NCI-H2196 (cell line): ENCODE measurements around the gene ANKRD27.

Experiments
- DNase-seq: peaks from one replicate; lab custom pipeline; 2025; ENCODE audit not compliant: unreplicated experiment; lab: John Stamatoyannopoulos, UW

The ANKRD27 gene

GRCh38 chr19:32563761-32564160 is 111.2 kb downstream of the ANKRD27 start:
- no peak for DNase-seq

- no peak for DNase-seq
These were observed 116.3 kb downstream of the ANKRD27 start for GRCh38 chr19:32558607-32559228.

- no peak for DNase-seq
These were observed 119.2 kb downstream of the ANKRD27 start for GRCh38 chr19:32555786-32556185.

- no peak for DNase-seq
These were observed 124.3 kb downstream of the ANKRD27 start for GRCh38 chr19:32550666-32551065.
